Measurements from ENCODE around the gene FAM89B.

Gene FAM89B

GRCh38 chr11:65539744-65540289 is 32.5 kb upstream of the FAM89B start:
- Histone ChIP-seq H3K27me3 (no peaks in the 10 kb centered on the region), H3K36me3 (no peaks in the 10 kb centered on the region), H3K4me3 (ENCODE audit: low read depth, low read length) (peak overlapping the region; percentile 49), H3K4me1 (no peaks in the 10 kb centered on the region), H3K9me3 (no peaks in the 10 kb centered on the region)
- no peak for TF ChIP-seq CTCF (IDR thresholded peaks at IDR 0.05; ENCODE audit: low read depth, low read length)
- no peak for DNase-seq

- Histone ChIP-seq H3K4me1 (no peaks in the 10 kb centered on the region), H3K36me3 (no peaks in the 10 kb centered on the region), H3K4me3 (ENCODE audit: low read depth, low read length) (peak overlapping the region; percentile 49), H3K27me3 (no peaks in the 10 kb centered on the region), H3K9me3 (no peaks in the 10 kb centered on the region)
- DNase-seq = peak; percentile 89
- TF ChIP-seq CTCF (IDR thresholded peaks at IDR 0.05; ENCODE audit: low read depth, low read length) = peak; percentile 64
Measured at GRCh38 chr11:65540290-65541092, 31.8 kb upstream of the FAM89B start.

- H3K9me3 ChIP-seq = no peaks in the 10 kb centered on the region
- H3K36me3 ChIP-seq = no peaks in the 10 kb centered on the region
- no peak for TF ChIP-seq CTCF (IDR thresholded peaks at IDR 0.05; ENCODE audit: low read depth, low read length)
- DNase-seq = no peak
- no peaks in the 10 kb centered on the region for H3K27me3 ChIP-seq
- H3K4me1 ChIP-seq = no peaks in the 10 kb centered on the region
- peak overlapping the region; percentile 49 for H3K4me3 ChIP-seq (ENCODE audit: low read depth, low read length)
Measured at GRCh38 chr11:65541093-65541982, 31.0 kb upstream of the FAM89B start.

- H3K4me3 ChIP-seq (ENCODE audit: low read depth, low read length) = no peak overlapping the region
Measured at GRCh38 chr11:65542738-65543390, 29.5 kb upstream of the FAM89B start.

GRCh38 chr11:65545853-65546216 is 26.5 kb upstream of the FAM89B start:
- TF ChIP-seq CTCF (IDR thresholded peaks at IDR 0.05; ENCODE audit: low read depth, low read length) = no peak
- no peak for DNase-seq
- H3K27me3 ChIP-seq = no peaks in the 10 kb centered on the region
- H3K36me3 ChIP-seq = no peaks in the 10 kb centered on the region
- no peaks in the 10 kb centered on the region for H3K9me3 ChIP-seq
- H3K4me1 ChIP-seq = no peaks in the 10 kb centered on the region
- H3K4me3 ChIP-seq (ENCODE audit: low read depth, low read length) = no peak overlapping the region

More at GRCh38 chr11:65542738-65543390, 29.5 kb upstream of the FAM89B start:
- no peak for DNase-seq
- no peaks in the 10 kb centered on the region for H3K36me3 ChIP-seq
- H3K4me1 ChIP-seq = no peaks in the 10 kb centered on the region
- H3K9me3 ChIP-seq = no peaks in the 10 kb centered on the region
- no peaks in the 10 kb centered on the region for H3K27me3 ChIP-seq
- no peak for TF ChIP-seq CTCF (IDR thresholded peaks at IDR 0.05; ENCODE audit: low read depth, low read length)
